Measurements from ENCODE around the gene AKAP5. TPM values are rescaled to one million over a fixed set of nuclear protein-coding genes. Genes with fewer than 3 reads are reported as not detected.

Gene AKAP5
- total and polyA plus RNA-seq, 2 donors (not counting 1 experiment from before 2014, with no cell fraction given), result 0.21 to 1.4 TPM

DNA sequence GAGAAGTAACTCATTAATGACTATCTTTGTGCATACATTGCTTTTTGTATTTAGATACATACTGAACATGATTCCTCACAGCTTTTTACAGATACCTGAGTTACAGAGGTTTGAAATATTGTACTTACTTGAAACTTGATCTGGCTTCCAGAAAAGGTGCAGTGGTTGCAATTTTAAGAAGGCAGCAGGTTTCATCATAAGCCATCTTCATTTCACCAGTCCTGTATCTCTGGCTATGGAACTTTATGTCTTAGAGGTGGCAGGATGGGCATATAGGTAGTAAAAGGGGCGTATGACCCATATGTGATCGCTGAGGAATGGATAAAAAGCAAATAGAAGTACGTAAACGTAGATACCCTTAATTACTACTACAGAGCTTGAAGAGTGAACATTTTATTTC is 52.9 kb downstream of the AKAP5 start:
- H2AFZ ChIP-seq (ENCODE audit: insufficient read depth, low read depth, low read length, poor library complexity, severe bottlenecking), result no peak overlapping the region
- no peaks in the 10 kb centered on the region for H3K9me3 ChIP-seq (ENCODE audit: control extremely low read depth in 1 of 3, control insufficient read depth in 2 of 3, insufficient read depth in 1 of 3, low read length in 2 of 3)
- intact Hi-C loops (cut with micrococcal nuclease), result no loop called here
- WGBS (ENCODE audit: insufficient coverage), result no CpG with 5 or more reads among the region's 4 CpGs
- CTCF ChIA-PET, result no interaction called here
- no peak overlapping the region for H3K4me2 ChIP-seq (replicated peaks; ENCODE audit: low read depth, low read length, poor library complexity, severe bottlenecking)
- H3K9me3 Mint-ChIP-seq (ENCODE audit: insufficient read depth), result no peaks in the 10 kb centered on the region
- H3K79me2 ChIP-seq (ENCODE audit: control insufficient read depth, insufficient read depth, low read length), result peaks cover 76% of the 10 kb centered on the region
- no peak for TF ChIP-seq CTCF (IDR thresholded peaks at IDR 0.05)
- TF ChIP-seq EZH2 (IDR thresholded peaks at IDR 0.05; ENCODE audit: borderline replicate concordance, insufficient read depth, low read depth, low read length, poor library complexity, severe bottlenecking), result no peak
- no peak overlapping the region for H3K27ac ChIP-seq (ENCODE audit: low read length in 2 of 2)
- peaks cover 0 to 24% of the 10 kb centered on the region in 2 experiments for H3K36me3 ChIP-seq (replicated peaks in 1 of 2; ENCODE audit: control extremely low read depth in 1 of 2, control insufficient read depth in 1 of 2, extremely low read depth in 1 of 2, insufficient read depth in 2 of 2, low read length in 1 of 2)
- H3K4me3 ChIP-seq (ENCODE audit: control extremely low read depth in 1 of 5, extremely low read depth in 1 of 5, insufficient read depth in 1 of 5, low read depth in 2 of 5, low read length in 4 of 5), result no peak overlapping the region
- no peaks in the 10 kb centered on the region for H3K27me3 ChIP-seq (replicated peaks in 1 of 4; ENCODE audit: control extremely low read depth in 1 of 4, control insufficient read depth in 3 of 4, insufficient read depth in 4 of 4, low read length in 3 of 4)
- no peak for DNase-seq
- no peaks in the 10 kb centered on the region for H3K27me3 Mint-ChIP-seq
- H3K27ac Mint-ChIP-seq, result peak overlapping the region; percentile 37
- H3K4me1 ChIP-seq (ENCODE audit: control insufficient read depth in 2 of 2, insufficient read depth in 2 of 2, low read length in 2 of 2), result peaks cover 3 to 11% of the 10 kb centered on the region in 2 donors
- ATAC-seq (ENCODE audit: low read depth), result no peak
- POLR2A ChIA-PET, result no interaction called here
- no peak overlapping the region for H3K4me3 Mint-ChIP-seq
- no peak overlapping the region for H3K9ac ChIP-seq (ENCODE audit: low read length)
- H3K4me1 Mint-ChIP-seq, result peaks cover 39% of the 10 kb centered on the region
- H4K20me1 ChIP-seq (ENCODE audit: control insufficient read depth, insufficient read depth, low read length, poor library complexity, severe bottlenecking), result peaks cover 88% of the 10 kb centered on the region

- Histone ChIP-seq H3K4me1 (ENCODE audit: control insufficient read depth in 2 of 2, insufficient read depth in 2 of 2, low read length in 2 of 2) (peaks cover 3 to 4% of the 10 kb centered on the region in 2 donors), H3K4me3 (ENCODE audit: control extremely low read depth in 1 of 5, extremely low read depth in 1 of 5, insufficient read depth in 1 of 5, low read depth in 2 of 5, low read length in 4 of 5) (no peak overlapping the region), H2AFZ (ENCODE audit: insufficient read depth, low read depth, low read length, poor library complexity, severe bottlenecking) (no peak overlapping the region), H3K27ac (ENCODE audit: low read length in 2 of 2) (no peak overlapping the region), H3K9ac (ENCODE audit: low read length) (no peak overlapping the region), H3K79me2 (ENCODE audit: control insufficient read depth, insufficient read depth, low read length) (peaks cover 51% of the 10 kb centered on the region), H3K4me2 (replicated peaks; ENCODE audit: low read depth, low read length, poor library complexity, severe bottlenecking) (no peak overlapping the region), H3K9me3 (ENCODE audit: control extremely low read depth in 1 of 3, control insufficient read depth in 2 of 3, insufficient read depth in 1 of 3, low read length in 2 of 3) (no peaks in the 10 kb centered on the region), H4K20me1 (ENCODE audit: control insufficient read depth, insufficient read depth, low read length, poor library complexity, severe bottlenecking) (peaks cover 74% of the 10 kb centered on the region), H3K27me3 (replicated peaks in 1 of 4; ENCODE audit: control extremely low read depth in 1 of 4, control insufficient read depth in 3 of 4, insufficient read depth in 4 of 4, low read length in 3 of 4) (no peaks in the 10 kb centered on the region), H3K36me3 (replicated peaks in 1 of 2; ENCODE audit: control extremely low read depth in 1 of 2, control insufficient read depth in 1 of 2, extremely low read depth in 1 of 2, insufficient read depth in 2 of 2, low read length in 1 of 2) (peaks cover 0 to 30% of the 10 kb centered on the region in 2 experiments)
- Mint-ChIP-seq H3K9me3 (ENCODE audit: insufficient read depth) (no peaks in the 10 kb centered on the region), H3K4me3 (no peak overlapping the region), H3K27ac (no peak overlapping the region), H3K27me3 (no peaks in the 10 kb centered on the region), H3K4me1 (peaks cover 24% of the 10 kb centered on the region)
- CTCF ChIA-PET, result interaction anchor here (0.7 to 5.5 kb wide), 6 partner anchors 10 to 340 kb away, joined by 3 to 32 read pairs (median 3); no protein-coding TSS in a partner anchor
- DNase-seq (no peak), ATAC-seq (ENCODE audit: low read depth) (no peak)
- intact Hi-C loops (cut with micrococcal nuclease), result no loop called here
- no peak for TF ChIP-seq EZH2 (IDR thresholded peaks at IDR 0.05; ENCODE audit: borderline replicate concordance, insufficient read depth, low read depth, low read length, poor library complexity, severe bottlenecking)
- no peak for TF ChIP-seq CTCF (IDR thresholded peaks at IDR 0.05)
- POLR2A ChIA-PET, result no interaction called here
- 87% methylated on average over 3 of the region's 4 CpGs for WGBS (ENCODE audit: insufficient coverage)
Measured at GRCh38 chr14:64520699-64521098, 55.4 kb downstream of the AKAP5 start.
